DOHH2 (cell line): ENCODE results near the gene DRICH1.

Experiments used
- EZH2phosphoT487 ChIP-seq: fragments of 200-600 bp; sonication (generic); IDR thresholded peaks from 2 replicates; pipeline ENCODE4 v1.6.1; 2017; ENCODE audit warnings: borderline replicate concordance, mild to moderate bottlenecking, antibody characterized with exemption, low read length, moderate library complexity, mixed read lengths
- TF ChIP-seq, protein P1 (sequence below): fragments of 200-600 bp; sonication (generic); IDR thresholded peaks from one replicate; pipeline ENCODE4 v1.5.1; 2014; ENCODE audit warnings: antibody characterized with exemption, mild to moderate bottlenecking, low read depth, low read length; ENCODE audit not compliant: poor library complexity, severe bottlenecking

DNA sequence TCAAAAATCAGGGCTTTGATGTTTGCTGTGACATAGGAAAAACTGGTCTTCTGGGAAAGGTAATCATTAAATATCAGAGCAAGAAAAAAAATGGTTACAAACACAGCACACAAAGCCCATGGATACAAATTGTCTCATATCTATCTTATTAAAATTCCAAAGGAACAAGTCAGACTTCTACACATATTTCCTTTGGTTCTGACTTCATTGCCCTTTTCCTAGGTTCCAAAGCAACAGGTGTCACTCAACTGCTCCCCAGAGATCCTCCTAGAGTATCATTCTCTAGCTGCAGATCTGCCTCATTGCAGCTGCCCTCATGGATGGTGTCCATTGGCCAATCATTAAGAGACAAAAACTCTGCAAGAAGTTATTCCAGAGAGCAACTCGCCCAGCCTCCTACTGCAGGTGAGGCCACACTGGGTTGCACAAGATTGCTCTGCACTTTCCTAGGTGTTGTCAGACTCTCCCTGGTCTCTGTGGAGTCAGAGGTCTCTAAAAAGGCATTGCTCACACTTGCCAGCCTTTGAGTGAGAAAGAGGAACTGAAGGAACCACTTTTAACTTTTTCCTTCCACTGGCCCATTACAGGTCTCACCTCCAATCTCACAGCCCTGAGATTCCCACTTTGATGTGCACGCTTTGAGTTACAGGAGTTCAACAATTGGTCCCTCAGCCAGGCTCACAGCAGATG is 5.7 kb downstream of the DRICH1 start:
- TF ChIP-seq, protein P1, sequence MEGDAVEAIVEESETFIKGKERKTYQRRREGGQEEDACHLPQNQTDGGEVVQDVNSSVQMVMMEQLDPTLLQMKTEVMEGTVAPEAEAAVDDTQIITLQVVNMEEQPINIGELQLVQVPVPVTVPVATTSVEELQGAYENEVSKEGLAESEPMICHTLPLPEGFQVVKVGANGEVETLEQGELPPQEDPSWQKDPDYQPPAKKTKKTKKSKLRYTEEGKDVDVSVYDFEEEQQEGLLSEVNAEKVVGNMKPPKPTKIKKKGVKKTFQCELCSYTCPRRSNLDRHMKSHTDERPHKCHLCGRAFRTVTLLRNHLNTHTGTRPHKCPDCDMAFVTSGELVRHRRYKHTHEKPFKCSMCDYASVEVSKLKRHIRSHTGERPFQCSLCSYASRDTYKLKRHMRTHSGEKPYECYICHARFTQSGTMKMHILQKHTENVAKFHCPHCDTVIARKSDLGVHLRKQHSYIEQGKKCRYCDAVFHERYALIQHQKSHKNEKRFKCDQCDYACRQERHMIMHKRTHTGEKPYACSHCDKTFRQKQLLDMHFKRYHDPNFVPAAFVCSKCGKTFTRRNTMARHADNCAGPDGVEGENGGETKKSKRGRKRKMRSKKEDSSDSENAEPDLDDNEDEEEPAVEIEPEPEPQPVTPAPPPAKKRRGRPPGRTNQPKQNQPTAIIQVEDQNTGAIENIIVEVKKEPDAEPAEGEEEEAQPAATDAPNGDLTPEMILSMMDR, result no peak
- no peak for TF ChIP-seq EZH2phosphoT487
